Transverse colon (tissue), 4 donors: ENCODE results near the gene UMODL1. TPM values are rescaled to one million over a fixed set of nuclear protein-coding genes. Genes with fewer than 3 reads are reported as not detected.

Experiments used
- DNase-seq: peaks from one replicate; pipeline ENCODE4 v3.0.0-alpha.2; 2019
- H3K27ac ChIP-seq, 4 donors: fragments of 200-600 bp; sonication (generic); 2 replicates each; pipeline ENCODE4 v1.5.1; 2016 to 2018; ENCODE audit warnings: inconsistent platforms in 4 of 4
- H3K27me3 ChIP-seq: fragments of 200-600 bp; sonication (generic); 2 replicates; pipeline ENCODE4 v1.5.1; 2017; ENCODE audit warnings: inconsistent platforms
- H3K36me3 ChIP-seq, 4 donors: fragments of 200-600 bp; sonication (generic); 2 replicates each; pipeline ENCODE4 v1.5.1; 2017 to 2019; ENCODE audit warnings: inconsistent platforms in 4 of 4
- H3K4me1 ChIP-seq, 4 donors: fragments of 200-600 bp; sonication (generic); 2 replicates each; pipeline ENCODE4 v1.5.1; 2017 to 2020; ENCODE audit warnings: inconsistent platforms in 4 of 4
- H3K4me3 ChIP-seq, 4 donors: fragments of 200-600 bp; sonication (generic); 1 replicate in 1 of 4; 2 replicates in 3 of 4; pipeline versions ENCODE4 v1.5.1 to v1.6.1; 2017 to 2019; ENCODE audit warnings: inconsistent platforms in 4 of 4
- H3K9me3 ChIP-seq, 2 donors: fragments of 200-600 bp; sonication (generic); 2 replicates each; pipeline ENCODE4 v1.5.1; 2017 to 2019; ENCODE audit warnings: inconsistent platforms in 2 of 2
- EP300 ChIP-seq: sonication (generic); formaldehyde crosslinking; IDR thresholded peaks from one replicate; pipeline ENCODE4 v1.6.1; 2017; ENCODE audit warnings: antibody characterized with exemption, low read depth
- POLR2A ChIP-seq: fragments of 450-650 bp; IDR thresholded peaks from one replicate; pipeline ENCODE4 v1.6.1; 2016; ENCODE audit warnings: antibody characterized with exemption, mild to moderate bottlenecking, moderate library complexity
- POLR2AphosphoS5 ChIP-seq, 3 donors: sonication (generic); formaldehyde crosslinking; IDR thresholded peaks; one replicate each; pipeline ENCODE4 v1.6.1; 2016; ENCODE audit warnings: antibody characterized with exemption in 3 of 3
- WGBS, 2 donors: methylation state at CpG; one replicate each; pipeline ENCODE4 v1.1.5; 2018; ENCODE audit warnings: low coverage in 1 of 2; 5-methylcytosine and 5-hydroxymethylcytosine counted together
- in situ Hi-C, 4 donors: fragments of 200-750 bp; cut with MboI; loops; one replicate each; pipeline versions ENCODE4 v1.15.0 to v1.15.1; 2017; ENCODE audit warnings: low sequenced_read_pairs in 3 of 4, low pct_ligation_motif_present in 1 of 4, low pct_unique_long_range_greater_than_20kb in 1 of 4
- intact Hi-C: fragments of 100-400 bp; cut with DNase I; formaldehyde crosslinking; loops from one replicate; pipeline ENCODE4 v1.15.1; 2023; ENCODE audit warnings: low total_unique reads
- total RNA-seq, 4 donors: library from RNA; depleted of rRNA; stranded (reverse); fragments of >200 nt; gene quantifications; one replicate each; pipeline ENCODE4 v1.1.0, GENCODE V29; 2016
- TF ChIP-seq, protein P1 (sequence below), 5 experiments: fragments of 200-600 bp in 3 of 5; fragments of 450-650 bp in 2 of 5; sonication (generic) in 3 of 5; IDR thresholded peaks; 1 replicate in 2 of 5; 2 replicates in 3 of 5; pipeline ENCODE4 v1.5.1; 2016 to 2017; ENCODE audit warnings: antibody characterized with exemption in 5 of 5, inconsistent platforms in 3 of 5, mild to moderate bottlenecking in 2 of 5, moderate library complexity in 1 of 5

The UMODL1 gene
- total RNA-seq, 4 donors from 2014 or later = 0.16 to 3.2 (median 0.68) TPM; not detected in 1

DNA sequence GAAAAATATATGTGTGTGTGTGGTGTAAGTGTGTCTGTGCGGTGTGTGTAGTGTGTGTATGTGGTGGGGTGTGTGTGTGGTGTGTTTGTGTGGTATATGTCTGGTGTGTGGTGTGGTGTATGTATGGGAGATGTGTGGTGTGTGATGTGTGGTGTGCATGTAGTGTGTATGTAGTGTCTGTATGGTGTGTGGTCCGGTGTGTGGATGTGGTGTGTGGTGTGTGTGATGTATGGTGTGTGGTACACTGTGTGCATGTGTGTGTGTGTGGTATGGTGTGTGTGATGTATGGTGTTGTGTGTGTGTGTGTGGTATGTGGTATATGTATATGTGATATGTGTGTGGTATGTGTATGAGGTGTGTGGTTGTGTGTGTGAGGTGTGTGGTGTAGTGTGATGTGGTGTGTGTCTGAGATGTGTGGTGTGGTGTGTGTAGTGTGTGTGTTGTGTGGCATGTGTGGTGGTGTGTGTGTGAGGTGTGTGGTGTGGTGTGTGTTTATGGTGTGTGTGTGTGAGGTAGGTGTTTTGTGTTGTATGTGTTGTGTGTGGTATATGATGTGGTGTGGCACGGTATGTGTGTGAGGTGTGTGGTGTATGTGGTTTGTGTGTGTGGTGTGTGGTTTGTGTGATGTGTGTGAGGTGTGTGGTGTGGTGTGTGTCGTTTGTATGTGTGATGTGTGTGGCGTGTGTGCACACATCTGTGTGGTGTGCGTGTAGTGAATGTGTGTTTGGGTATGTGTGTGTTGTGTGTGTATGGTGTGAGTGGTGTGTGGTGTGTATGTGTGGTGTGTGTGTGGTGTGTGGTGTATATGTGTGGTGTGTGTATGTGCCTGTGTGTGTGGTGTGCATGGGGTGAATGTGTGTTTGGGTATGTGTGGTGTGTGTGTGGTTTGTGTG is 112.5 kb downstream of the UMODL1 start:
- Histone ChIP-seq H3K4me1 (peaks cover 0 to 10% (median 7%) of the 10 kb centered on the region in 4 donors), H3K4me3 (no peak overlapping the region), H3K36me3 (no peaks in the 10 kb centered on the region), H3K27ac (no peak overlapping the region), H3K27me3 (no peaks in the 10 kb centered on the region), H3K9me3 (no peaks in the 10 kb centered on the region)
- WGBS, 2 donors = 93% methylated on average over 5 to 6 of the region's 6 CpGs
- intact Hi-C loops (no loop called here), in situ Hi-C loops (no loop called here)
- no peak for TF ChIP-seq POLR2A
- TF ChIP-seq, protein P1, sequence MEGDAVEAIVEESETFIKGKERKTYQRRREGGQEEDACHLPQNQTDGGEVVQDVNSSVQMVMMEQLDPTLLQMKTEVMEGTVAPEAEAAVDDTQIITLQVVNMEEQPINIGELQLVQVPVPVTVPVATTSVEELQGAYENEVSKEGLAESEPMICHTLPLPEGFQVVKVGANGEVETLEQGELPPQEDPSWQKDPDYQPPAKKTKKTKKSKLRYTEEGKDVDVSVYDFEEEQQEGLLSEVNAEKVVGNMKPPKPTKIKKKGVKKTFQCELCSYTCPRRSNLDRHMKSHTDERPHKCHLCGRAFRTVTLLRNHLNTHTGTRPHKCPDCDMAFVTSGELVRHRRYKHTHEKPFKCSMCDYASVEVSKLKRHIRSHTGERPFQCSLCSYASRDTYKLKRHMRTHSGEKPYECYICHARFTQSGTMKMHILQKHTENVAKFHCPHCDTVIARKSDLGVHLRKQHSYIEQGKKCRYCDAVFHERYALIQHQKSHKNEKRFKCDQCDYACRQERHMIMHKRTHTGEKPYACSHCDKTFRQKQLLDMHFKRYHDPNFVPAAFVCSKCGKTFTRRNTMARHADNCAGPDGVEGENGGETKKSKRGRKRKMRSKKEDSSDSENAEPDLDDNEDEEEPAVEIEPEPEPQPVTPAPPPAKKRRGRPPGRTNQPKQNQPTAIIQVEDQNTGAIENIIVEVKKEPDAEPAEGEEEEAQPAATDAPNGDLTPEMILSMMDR (IDR thresholded peaks at IDR 0.05) = no peak
- no peak for TF ChIP-seq EP300
- no peak for TF ChIP-seq POLR2AphosphoS5 (IDR thresholded peaks at IDR 0.05)
- no peak for DNase-seq

DNA sequence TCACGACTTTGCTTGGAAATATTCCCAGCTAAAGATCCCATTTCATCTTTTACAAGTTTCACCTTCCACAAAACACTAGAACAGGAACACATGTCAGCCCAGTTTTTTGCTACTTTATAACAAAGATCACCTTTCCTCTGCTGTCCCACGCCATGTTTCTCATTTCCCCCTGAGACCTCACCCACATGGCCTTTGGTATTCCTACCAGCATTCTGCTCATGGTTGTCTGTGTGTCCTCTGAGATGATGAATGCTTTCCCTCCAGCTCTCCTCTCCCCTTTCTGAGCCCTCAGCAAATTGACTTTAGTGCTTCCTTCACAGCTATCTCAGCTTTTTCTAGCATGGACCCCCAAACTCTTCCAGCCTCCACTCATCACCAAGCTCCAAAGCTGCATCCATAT is 115.5 kb downstream of the UMODL1 start:
- Histone ChIP-seq H3K4me3 (no peak overlapping the region), H3K27ac (no peak overlapping the region), H3K4me1 (peaks cover 0 to 22% (median 8%) of the 10 kb centered on the region in 4 donors), H3K27me3 (no peaks in the 10 kb centered on the region), H3K36me3 (no peaks in the 10 kb centered on the region), H3K9me3 (no peaks in the 10 kb centered on the region)
- TF ChIP-seq POLR2A (no peak), EP300 (no peak), POLR2AphosphoS5 (IDR thresholded peaks at IDR 0.05) (no peak)
- TF ChIP-seq, protein P1 (IDR thresholded peaks at IDR 0.05) = no peak
- intact Hi-C loops = no loop called here
- 63 to 81% methylated on average over 2 of the region's 2 CpGs for WGBS, 2 donors
- DNase-seq = no peak
- in situ Hi-C loops = no loop called here

DNA sequence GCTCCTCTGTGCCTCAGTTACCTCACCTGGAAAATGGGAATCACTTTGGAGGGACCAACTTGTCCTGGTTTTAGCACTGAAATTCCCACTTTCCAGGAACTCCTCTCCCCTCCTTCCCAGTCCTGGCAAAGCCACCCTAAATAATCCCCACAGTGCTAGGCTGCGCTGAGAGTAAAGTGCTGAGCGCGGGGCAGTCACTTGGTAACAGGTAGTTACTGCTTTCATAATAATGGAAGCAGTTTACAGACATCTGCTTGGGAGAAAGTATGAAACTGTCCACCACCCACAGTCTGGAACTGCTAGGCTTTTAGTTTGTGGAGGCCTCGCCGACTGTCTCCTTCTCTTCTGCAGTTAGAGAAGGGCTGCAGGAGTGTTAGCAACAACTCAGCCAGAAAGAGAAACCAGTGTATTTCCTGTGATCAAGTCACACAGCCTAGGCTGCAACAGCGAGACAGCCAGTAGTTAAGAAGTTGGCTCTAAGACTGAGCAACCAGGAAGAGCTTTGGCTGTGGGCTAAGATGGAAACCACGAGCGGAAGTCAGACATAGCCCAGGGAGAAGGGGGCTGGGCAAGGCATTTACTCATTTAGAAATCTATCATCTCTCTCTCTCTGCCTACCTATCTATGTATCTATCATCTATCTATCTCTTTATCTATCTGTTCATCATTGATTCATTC is 117.0 kb downstream of the UMODL1 start:
- WGBS, 2 donors = 63% methylated on average over 8 of the region's 8 CpGs; no CpG with 5 or more reads in 1 of the 2 donors
- no peaks in the 10 kb centered on the region for H3K36me3 ChIP-seq
- in situ Hi-C loops = no loop called here
- intact Hi-C loops = no loop called here
- peaks cover 0 to 22% (median 8%) of the 10 kb centered on the region in 4 donors for H3K4me1 ChIP-seq
- H3K4me3 ChIP-seq = no peak overlapping the region
- H3K27ac ChIP-seq = peak overlapping the region; percentile 59 to 80 (median 70)
- TF ChIP-seq POLR2AphosphoS5 (IDR thresholded peaks at IDR 0.05) = peak in 1 of 3 donors; percentile 45
- TF ChIP-seq EP300 = no peak
- TF ChIP-seq POLR2A = peak; percentile 23
- no peaks in the 10 kb centered on the region for H3K9me3 ChIP-seq
- peak; percentile 61 for DNase-seq
- no peaks in the 10 kb centered on the region for H3K27me3 ChIP-seq

DNA sequence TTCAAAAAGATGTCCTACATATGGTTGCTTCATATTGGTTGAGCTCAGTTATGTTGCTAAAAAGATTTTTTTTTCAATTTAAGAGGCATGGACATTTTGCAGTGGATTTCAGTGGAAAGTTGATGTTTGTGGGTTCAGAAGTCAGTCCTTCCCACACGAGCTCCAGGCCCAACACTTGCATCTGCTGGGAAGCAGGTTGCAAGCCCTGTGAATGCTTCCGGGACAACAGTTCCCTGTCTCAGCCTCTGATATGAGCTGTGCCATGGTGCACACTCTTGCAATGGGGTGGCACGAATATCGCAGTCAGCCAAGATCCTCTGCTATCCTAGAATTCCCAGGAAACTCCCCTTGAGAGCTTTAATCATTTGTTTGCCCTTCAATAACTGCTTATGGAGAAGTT is 117.5 kb downstream of the UMODL1 start:
- intact Hi-C loops = no loop called here
- H3K9me3 ChIP-seq = no peaks in the 10 kb centered on the region
- peaks cover 0 to 22% (median 8%) of the 10 kb centered on the region in 4 donors for H3K4me1 ChIP-seq
- TF ChIP-seq, protein P1 (IDR thresholded peaks at IDR 0.05) = no peak
- no peak for TF ChIP-seq POLR2AphosphoS5 (IDR thresholded peaks at IDR 0.05)
- no peak for TF ChIP-seq EP300
- TF ChIP-seq POLR2A = no peak
- H3K27ac ChIP-seq = peak overlapping the region; percentile 59 to 80 (median 70)
- H3K27me3 ChIP-seq = no peaks in the 10 kb centered on the region
- no peaks in the 10 kb centered on the region for H3K36me3 ChIP-seq
- 83% methylated on average over 4 of the region's 4 CpGs; no CpG with 5 or more reads in 1 of the 2 donors for WGBS, 2 donors
- in situ Hi-C loops = no loop called here
- no peak overlapping the region for H3K4me3 ChIP-seq
- DNase-seq = no peak
